Stomach (tissue), 9 donors: ENCODE measurements around the gene SIK3. TPM values are rescaled to one million over a fixed set of nuclear protein-coding genes. Genes with fewer than 3 reads are reported as not detected.

ENCODE experiments used
- DNase-seq, 2 donors: peaks; one replicate each; pipeline versions ENCODE4 v3.0.0 to v3.0.0-alpha.2; 2013 to 2019
- H3K27ac ChIP-seq, 5 donors: fragments of 200-600 bp in 4 of 5; sonication (generic) in 4 of 5; one replicate each; pipeline ENCODE4 v1.5.1; 2013 to 2019; ENCODE audit warnings: mild to moderate bottlenecking in 1 of 5, moderate library complexity in 1 of 5
- H3K27me3 ChIP-seq, 3 donors: fragments of 200-600 bp; sonication (generic); one replicate each; pipeline ENCODE4 v1.5.1; 2017 to 2019; ENCODE audit warnings: mixed run types in 1 of 3
- H3K36me3 ChIP-seq, 4 donors: fragments of 200-600 bp; sonication (generic); 1 replicate in 3 of 4; 2 replicates in 1 of 4; pipeline ENCODE4 v1.5.1; 2016 to 2019
- H3K4me1 ChIP-seq, 4 donors: fragments of 200-600 bp; sonication (generic); one replicate each; pipeline ENCODE4 v1.5.1; 2016 to 2019
- H3K4me3 ChIP-seq, 4 donors: fragments of 200-600 bp; sonication (generic) in 3 of 4; one replicate each; pipeline ENCODE4 v1.5.1; 2016 to 2019; ENCODE audit warnings: mild to moderate bottlenecking in 1 of 4
- H3K9me3 ChIP-seq, 4 donors: fragments of 200-600 bp; sonication (generic); one replicate each; pipeline ENCODE4 v1.5.1; 2016 to 2019
- CTCF ChIP-seq, 7 experiments: fragments of 450-650 bp in 4 of 7; fragments of 200-600 bp in 3 of 7; sonication (generic) in 3 of 7; IDR thresholded peaks; one replicate each; pipeline ENCODE4 v1.5.1; 2016 to 2019; ENCODE audit warnings: antibody characterized with exemption in 7 of 7, control low read depth in 2 of 7, mild to moderate bottlenecking in 1 of 7
- EP300 ChIP-seq: sonication (generic); formaldehyde crosslinking; IDR thresholded peaks from one replicate; pipeline ENCODE4 v1.6.1; 2017; ENCODE audit warnings: antibody characterized with exemption
- POLR2A ChIP-seq, 4 donors: fragments of 450-650 bp; IDR thresholded peaks; one replicate each; pipeline ENCODE4 v1.6.1; 2016; ENCODE audit warnings: antibody characterized with exemption in 4 of 4, control low read depth in 2 of 4, mild to moderate bottlenecking in 1 of 4, moderate library complexity in 1 of 4
- POLR2AphosphoS5 ChIP-seq, 3 donors: sonication (generic); formaldehyde crosslinking; IDR thresholded peaks; one replicate each; pipeline ENCODE4 v1.6.1; 2016; ENCODE audit warnings: antibody characterized with exemption in 3 of 3
- WGBS, 5 donors: extraction: QIAGEN DNeasy Blood & Tissue Kit in 3 of 5; methylation state at CpG; one replicate each; pipeline versions ENCODE4 v1.1.5 to v1.1.7; 2013 to 2018; 5-methylcytosine and 5-hydroxymethylcytosine counted together
- intact Hi-C: fragments of 100-400 bp; cut with DNase I; formaldehyde crosslinking; loops from one replicate; pipeline ENCODE4 v1.15.1; 2023; ENCODE audit warnings: low total_unique reads
- polyA plus RNA-seq, 3 donors: library from polyadenylated mRNA; stranded (reverse); fragments of 200-250 nt; gene quantifications; one replicate each; pipeline ENCODE4 v1.2.3, GENCODE V29; 2013
- total RNA-seq, 5 donors: library from RNA; depleted of rRNA; stranded (reverse); fragments of >200 nt; gene quantifications; one replicate each; pipeline versions ENCODE4 v1.1.0 to v1.2.3, GENCODE V29; 2014 to 2016
- donor health status: healthy with polysubstance abuse.
- donor health status: Bipolar disorder and iron deficiency.
- donor health status: healthy.

Gene SIK3
- total and polyA plus RNA-seq, 8 donors, result 6.5 to 97.8 (median 23.7) TPM

- DNase-seq, result no peak
- H3K36me3 ChIP-seq, result peaks cover 0 to 15% (median 0%) of the 10 kb centered on the region in 4 donors
- H3K9me3 ChIP-seq, result no peaks in the 10 kb centered on the region
- no peak overlapping the region for H3K27ac ChIP-seq
- H3K4me1 ChIP-seq, result peaks cover 0 to 5% (median 0%) of the 10 kb centered on the region in 4 donors
- WGBS, 5 donors, result 80% methylated on average over 1 to 2 of the region's 2 CpGs; no CpG with 5 or more reads in 3 of the 5 donors
- H3K4me3 ChIP-seq, result no peak overlapping the region
- intact Hi-C loops, result no loop called here
- no peak for TF ChIP-seq CTCF (IDR thresholded peaks at IDR 0.05)
- TF ChIP-seq EP300, result no peak
- no peak for TF ChIP-seq POLR2A (IDR thresholded peaks at IDR 0.05)
- TF ChIP-seq POLR2AphosphoS5 (IDR thresholded peaks at IDR 0.05), result no peak
- H3K27me3 ChIP-seq, result no peaks in the 10 kb centered on the region
Observed at GRCh38 chr11:116938471-116939070, 159.7 kb downstream of the SIK3 start.

DNA sequence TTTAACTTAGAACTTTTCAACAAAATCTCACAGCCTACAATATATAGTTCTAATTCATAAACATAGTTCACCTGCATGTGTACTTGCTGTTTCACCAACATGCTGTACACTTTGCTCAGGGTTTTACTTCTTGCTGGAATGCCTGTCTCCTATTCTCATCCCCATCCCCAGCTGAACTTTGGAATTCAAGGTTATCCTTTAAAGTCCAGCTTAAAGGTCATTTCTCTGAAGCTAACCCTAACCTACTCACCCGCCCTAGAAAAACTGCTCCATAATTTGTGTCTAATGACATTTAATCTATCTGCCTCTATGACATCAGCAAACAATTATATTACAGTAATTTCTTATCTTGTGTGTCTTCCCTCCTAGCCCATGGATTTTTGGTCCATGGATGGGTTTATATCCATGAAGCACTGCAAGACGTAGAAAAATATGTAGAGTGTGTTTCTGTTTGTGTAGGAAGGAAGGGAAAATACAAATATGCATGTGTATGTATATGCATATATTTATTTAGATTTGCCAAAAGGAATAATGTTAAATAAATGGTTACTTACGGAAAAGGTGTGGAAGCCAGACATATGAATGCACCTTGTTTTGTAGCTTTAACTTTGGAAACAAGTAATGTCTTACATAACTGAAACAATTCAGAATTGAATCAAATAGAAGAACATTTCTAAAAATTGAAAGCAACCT is 161.3 kb downstream of the SIK3 start:
- peaks cover 3 to 9% (median 6%) of the 10 kb centered on the region in 4 donors for H3K4me1 ChIP-seq
- intact Hi-C loops, result no loop called here
- H3K27me3 ChIP-seq, result no peaks in the 10 kb centered on the region
- TF ChIP-seq CTCF (IDR thresholded peaks at IDR 0.05), result no peak
- no peak for TF ChIP-seq POLR2AphosphoS5 (IDR thresholded peaks at IDR 0.05)
- TF ChIP-seq EP300, result no peak
- TF ChIP-seq POLR2A (IDR thresholded peaks at IDR 0.05), result no peak
- no peak overlapping the region for H3K4me3 ChIP-seq
- no peak overlapping the region for H3K27ac ChIP-seq
- H3K36me3 ChIP-seq, result peaks cover 0 to 12% (median 0%) of the 10 kb centered on the region in 4 donors
- 94 to 98% (median 96%) methylated on average over 3 of the region's 3 CpGs for WGBS, 5 donors
- no peaks in the 10 kb centered on the region for H3K9me3 ChIP-seq
- no peak for DNase-seq

- Histone ChIP-seq H3K4me3 (no peak overlapping the region), H3K27ac (no peak overlapping the region), H3K36me3 (peaks cover 0 to 12% (median 0%) of the 10 kb centered on the region in 4 donors), H3K9me3 (no peaks in the 10 kb centered on the region), H3K4me1 (peaks cover 13 to 23% (median 18%) of the 10 kb centered on the region in 4 donors), H3K27me3 (no peaks in the 10 kb centered on the region)
- WGBS, 5 donors, result 92 to 100% (median 99%) methylated on average over 1 of the region's 1 CpG
- intact Hi-C loops, result no loop called here
- no peak for TF ChIP-seq POLR2A (IDR thresholded peaks at IDR 0.05)
- no peak for TF ChIP-seq POLR2AphosphoS5 (IDR thresholded peaks at IDR 0.05)
- TF ChIP-seq EP300, result no peak
- no peak for TF ChIP-seq CTCF (IDR thresholded peaks at IDR 0.05)
- DNase-seq, result no peak
Observed at GRCh38 chr11:116935514-116935913, 162.7 kb downstream of the SIK3 start.

DNA sequence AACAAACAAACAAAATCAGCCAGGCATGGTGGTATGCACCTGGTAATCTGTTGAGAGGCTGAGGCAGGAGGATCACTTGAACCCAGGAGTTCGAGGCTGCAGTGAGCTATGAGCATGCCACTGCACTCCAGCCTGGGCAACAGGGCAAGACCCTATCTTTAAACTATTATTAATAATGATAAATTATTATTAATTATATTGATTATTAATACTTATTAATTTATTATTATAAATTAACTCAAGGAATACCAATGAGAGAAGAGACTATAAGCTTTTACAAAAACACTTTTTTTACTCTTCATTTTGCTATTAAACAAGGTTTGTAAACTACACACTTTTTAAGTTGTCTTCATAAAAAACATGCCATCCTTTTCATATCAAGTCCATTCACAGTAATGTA is 163.1 kb downstream of the SIK3 start:
- peaks cover 0 to 12% (median 0%) of the 10 kb centered on the region in 4 donors for H3K36me3 ChIP-seq
- H3K4me1 ChIP-seq, result peaks cover 13 to 27% (median 22%) of the 10 kb centered on the region in 4 donors
- 86 to 100% (median 98%) methylated on average over 1 of the region's 1 CpG for WGBS, 5 donors
- no peaks in the 10 kb centered on the region for H3K9me3 ChIP-seq
- H3K27me3 ChIP-seq, result no peaks in the 10 kb centered on the region
- intact Hi-C loops, result no loop called here
- H3K27ac ChIP-seq, result no peak overlapping the region
- no peak for TF ChIP-seq POLR2AphosphoS5 (IDR thresholded peaks at IDR 0.05)
- TF ChIP-seq CTCF (IDR thresholded peaks at IDR 0.05), result no peak
- no peak for TF ChIP-seq EP300
- no peak overlapping the region for H3K4me3 ChIP-seq
- DNase-seq, result no peak
